Nephron (organoid): ENCODE results near the gene NPAS1.

Experiments
- H3K27ac Mint-ChIP-seq, 3 experiments: 2 replicates each; pipeline ENCODE4 v1.8.0; 2020; ENCODE audit warnings: mixed read lengths in 3 of 3, mild to moderate bottlenecking in 2 of 3, moderate library complexity in 1 of 3
- H3K27me3 Mint-ChIP-seq: 2 replicates; pipeline ENCODE4 v1.8.0; 2021; ENCODE audit warnings: low read depth, mild to moderate bottlenecking, moderate library complexity, mixed read lengths
- H3K36me3 Mint-ChIP-seq: 2 replicates; pipeline ENCODE4 v1.8.0; 2020; ENCODE audit warnings: low read depth, mixed read lengths
- H3K4me1 Mint-ChIP-seq: 2 replicates; pipeline ENCODE4 v1.8.0; 2020; ENCODE audit warnings: mixed read lengths
- H3K4me3 Mint-ChIP-seq, 3 experiments: 2 replicates each; pipeline ENCODE4 v1.8.0; 2020; ENCODE audit warnings: mild to moderate bottlenecking in 3 of 3, mixed read lengths in 3 of 3, moderate library complexity in 2 of 3
- H3K9me3 Mint-ChIP-seq: 2 replicates; pipeline ENCODE4 v1.8.0; 2020; ENCODE audit warnings: mixed read lengths
- CTCF ChIP-seq, 3 experiments: fragments of 200-600 bp; sonication (generic); IDR thresholded peaks; one replicate each; pipeline ENCODE4 v1.5.0; 2021; ENCODE audit warnings: antibody characterized with exemption in 3 of 3; ENCODE audit not compliant: unreplicated experiment in 3 of 3

The NPAS1 gene

GRCh38 chr19:47000373-47000772, 19.3 kb upstream of the NPAS1 start:
- H3K9me3 Mint-ChIP-seq = no peaks in the 10 kb centered on the region
- no peak overlapping the region for H3K27ac Mint-ChIP-seq
- no peaks in the 10 kb centered on the region for H3K27me3 Mint-ChIP-seq
- peaks cover 37% of the 10 kb centered on the region for H3K36me3 Mint-ChIP-seq
- no peaks in the 10 kb centered on the region for H3K4me1 Mint-ChIP-seq
- no peak for TF ChIP-seq CTCF (IDR thresholded peaks at IDR 0.05; ENCODE audit: unreplicated experiment in 3 of 3)
- no peak overlapping the region for H3K4me3 Mint-ChIP-seq

GRCh38 chr19:47001584-47001983, 18.1 kb upstream of the NPAS1 start:
- H3K27ac Mint-ChIP-seq = no peak overlapping the region

GRCh38 chr19:47002106-47002766, 17.4 kb upstream of the NPAS1 start:
- Mint-ChIP-seq H3K4me3 (no peak overlapping the region), H3K36me3 (peaks cover 34% of the 10 kb centered on the region), H3K4me1 (no peaks in the 10 kb centered on the region), H3K9me3 (no peaks in the 10 kb centered on the region), H3K27me3 (peaks cover 3% of the 10 kb centered on the region), H3K27ac (no peak overlapping the region)
- no peak for TF ChIP-seq CTCF (IDR thresholded peaks at IDR 0.05; ENCODE audit: unreplicated experiment in 3 of 3)

More at GRCh38 chr19:47001584-47001983, 18.1 kb upstream of the NPAS1 start:
- peaks cover 37% of the 10 kb centered on the region for H3K36me3 Mint-ChIP-seq
- H3K9me3 Mint-ChIP-seq = no peaks in the 10 kb centered on the region
- no peaks in the 10 kb centered on the region for H3K4me1 Mint-ChIP-seq
- no peak for TF ChIP-seq CTCF (IDR thresholded peaks at IDR 0.05; ENCODE audit: unreplicated experiment in 3 of 3)
- H3K4me3 Mint-ChIP-seq = no peak overlapping the region
- peaks cover 2% of the 10 kb centered on the region for H3K27me3 Mint-ChIP-seq

GRCh38 chr19:47002853-47003610, 16.6 kb upstream of the NPAS1 start:
- Mint-ChIP-seq H3K27me3 (peaks cover 3% of the 10 kb centered on the region), H3K4me1 (no peaks in the 10 kb centered on the region), H3K9me3 (no peaks in the 10 kb centered on the region), H3K36me3 (peaks cover 32% of the 10 kb centered on the region), H3K4me3 (no peak overlapping the region), H3K27ac (no peak overlapping the region)
- TF ChIP-seq CTCF (IDR thresholded peaks at IDR 0.05; ENCODE audit: unreplicated experiment in 3 of 3) = no peak

GRCh38 chr19:47003611-47004465, 15.8 kb upstream of the NPAS1 start:
- H3K4me3 Mint-ChIP-seq = no peak overlapping the region
- peaks cover 34% of the 10 kb centered on the region for H3K36me3 Mint-ChIP-seq
- no peaks in the 10 kb centered on the region for H3K9me3 Mint-ChIP-seq
- peaks cover 3% of the 10 kb centered on the region for H3K27me3 Mint-ChIP-seq
- no peaks in the 10 kb centered on the region for H3K4me1 Mint-ChIP-seq
- TF ChIP-seq CTCF (IDR thresholded peaks at IDR 0.05; ENCODE audit: unreplicated experiment in 3 of 3) = no peak
- no peak overlapping the region for H3K27ac Mint-ChIP-seq
